Measurements from ENCODE around the gene CRYGN. TPM values are rescaled to one million over a fixed set of nuclear protein-coding genes. Genes with fewer than 3 reads are reported as not detected.

Gene CRYGN
- total and polyA plus RNA-seq, 4 donors: under 0.01 to 0.02 TPM; not detected in 2

GRCh38 chr7:151470711-151471110 is 30.8 kb upstream of the CRYGN start:
- Histone ChIP-seq H3K27ac (ENCODE audit: low read depth in 1 of 2, low read length in 2 of 2) (no peak overlapping the region), H3K9ac (ENCODE audit: low read depth in 1 of 2, low read length in 2 of 2) (no peak overlapping the region), H3K36me3 (ENCODE audit: control insufficient read depth in 4 of 4, insufficient read depth in 3 of 4, low read depth in 1 of 4, low read length in 3 of 4) (peaks cover 9 to 42% (median 27%) of the 10 kb centered on the region in 4 donors), H3K4me1 (ENCODE audit: control insufficient read depth in 4 of 4, insufficient read depth in 4 of 4, low read length in 3 of 4) (no peaks in the 10 kb centered on the region), H3K27me3 (ENCODE audit: control insufficient read depth in 4 of 4, insufficient read depth in 4 of 4, low read length in 3 of 4) (no peaks in the 10 kb centered on the region), H3K9me3 (ENCODE audit: control insufficient read depth in 4 of 4, low read length in 3 of 4) (no peaks in the 10 kb centered on the region), H3K4me3 (ENCODE audit: low read depth in 1 of 3, low read length in 3 of 3) (no peak overlapping the region)
- DNase-seq (ENCODE audit: low spot score): no peak
- 92% methylated on average over 2 of the region's 2 CpGs for WGBS
- no peak for TF ChIP-seq TAF1 (conservative IDR thresholded peaks at IDR 0.05)
- TF ChIP-seq FOXA2 (IDR thresholded peaks at IDR 0.05): no peak
- TF ChIP-seq EGR1 (IDR thresholded peaks at IDR 0.05; ENCODE audit: low read depth in 2 of 2): no peak
- TF ChIP-seq, protein P1, sequence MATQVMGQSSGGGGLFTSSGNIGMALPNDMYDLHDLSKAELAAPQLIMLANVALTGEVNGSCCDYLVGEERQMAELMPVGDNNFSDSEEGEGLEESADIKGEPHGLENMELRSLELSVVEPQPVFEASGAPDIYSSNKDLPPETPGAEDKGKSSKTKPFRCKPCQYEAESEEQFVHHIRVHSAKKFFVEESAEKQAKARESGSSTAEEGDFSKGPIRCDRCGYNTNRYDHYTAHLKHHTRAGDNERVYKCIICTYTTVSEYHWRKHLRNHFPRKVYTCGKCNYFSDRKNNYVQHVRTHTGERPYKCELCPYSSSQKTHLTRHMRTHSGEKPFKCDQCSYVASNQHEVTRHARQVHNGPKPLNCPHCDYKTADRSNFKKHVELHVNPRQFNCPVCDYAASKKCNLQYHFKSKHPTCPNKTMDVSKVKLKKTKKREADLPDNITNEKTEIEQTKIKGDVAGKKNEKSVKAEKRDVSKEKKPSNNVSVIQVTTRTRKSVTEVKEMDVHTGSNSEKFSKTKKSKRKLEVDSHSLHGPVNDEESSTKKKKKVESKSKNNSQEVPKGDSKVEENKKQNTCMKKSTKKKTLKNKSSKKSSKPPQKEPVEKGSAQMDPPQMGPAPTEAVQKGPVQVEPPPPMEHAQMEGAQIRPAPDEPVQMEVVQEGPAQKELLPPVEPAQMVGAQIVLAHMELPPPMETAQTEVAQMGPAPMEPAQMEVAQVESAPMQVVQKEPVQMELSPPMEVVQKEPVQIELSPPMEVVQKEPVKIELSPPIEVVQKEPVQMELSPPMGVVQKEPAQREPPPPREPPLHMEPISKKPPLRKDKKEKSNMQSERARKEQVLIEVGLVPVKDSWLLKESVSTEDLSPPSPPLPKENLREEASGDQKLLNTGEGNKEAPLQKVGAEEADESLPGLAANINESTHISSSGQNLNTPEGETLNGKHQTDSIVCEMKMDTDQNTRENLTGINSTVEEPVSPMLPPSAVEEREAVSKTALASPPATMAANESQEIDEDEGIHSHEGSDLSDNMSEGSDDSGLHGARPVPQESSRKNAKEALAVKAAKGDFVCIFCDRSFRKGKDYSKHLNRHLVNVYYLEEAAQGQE (IDR thresholded peaks at IDR 0.05): no peak
- no peak for TF ChIP-seq NR2F2 (IDR thresholded peaks at IDR 0.05)
- TF ChIP-seq HNF4A (conservative IDR thresholded peaks at IDR 0.05): no peak
- TF ChIP-seq JUND (IDR thresholded peaks at IDR 0.05): no peak
- no peak for TF ChIP-seq FOXA1 (IDR thresholded peaks at IDR 0.05)
- no peak for TF ChIP-seq ZBTB33 (IDR thresholded peaks at IDR 0.05)
- no peak for TF ChIP-seq SP1 (IDR thresholded peaks at IDR 0.05)
- TF ChIP-seq, protein P2, sequence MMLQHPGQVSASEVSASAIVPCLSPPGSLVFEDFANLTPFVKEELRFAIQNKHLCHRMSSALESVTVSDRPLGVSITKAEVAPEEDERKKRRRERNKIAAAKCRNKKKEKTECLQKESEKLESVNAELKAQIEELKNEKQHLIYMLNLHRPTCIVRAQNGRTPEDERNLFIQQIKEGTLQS (IDR thresholded peaks at IDR 0.05): no peak
- no peak for TF ChIP-seq YY1 (IDR thresholded peaks at IDR 0.05)
- no peak for TF ChIP-seq GABPA (IDR thresholded peaks at IDR 0.05 in 1 of 2, conservative IDR thresholded peaks at IDR 0.05 in 1 of 2)

DNA sequence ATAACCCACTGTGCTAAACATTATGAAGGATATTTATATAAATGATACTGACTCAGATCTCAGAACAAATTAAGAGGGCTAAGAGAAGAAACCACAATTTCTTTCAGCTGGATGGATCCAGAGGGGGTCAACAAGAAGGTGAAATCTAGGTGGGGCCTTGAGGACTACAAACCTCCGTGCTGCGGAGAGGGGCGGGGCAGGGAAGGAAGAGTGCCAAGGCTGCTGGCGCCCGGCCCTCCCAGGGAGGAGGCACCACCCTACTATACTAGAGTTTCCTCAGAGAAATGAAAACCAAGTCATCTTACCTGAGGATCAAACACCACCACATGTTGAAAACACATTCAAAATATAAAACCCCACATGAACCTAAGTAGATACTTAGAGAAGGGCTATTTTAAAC is 29.3 kb upstream of the CRYGN start:
- Histone ChIP-seq H3K27ac (ENCODE audit: low read depth in 1 of 2, low read length in 2 of 2) (no peak overlapping the region), H3K4me3 (ENCODE audit: low read depth in 1 of 3, low read length in 3 of 3) (no peak overlapping the region), H3K9me3 (ENCODE audit: control insufficient read depth in 4 of 4, low read length in 3 of 4) (no peaks in the 10 kb centered on the region), H3K36me3 (ENCODE audit: control insufficient read depth in 4 of 4, insufficient read depth in 3 of 4, low read depth in 1 of 4, low read length in 3 of 4) (peaks cover 9 to 52% (median 34%) of the 10 kb centered on the region in 4 donors), H3K9ac (ENCODE audit: low read depth in 1 of 2, low read length in 2 of 2) (no peak overlapping the region), H3K27me3 (ENCODE audit: control insufficient read depth in 4 of 4, insufficient read depth in 4 of 4, low read length in 3 of 4) (no peaks in the 10 kb centered on the region), H3K4me1 (ENCODE audit: control insufficient read depth in 4 of 4, insufficient read depth in 4 of 4, low read length in 3 of 4) (no peaks in the 10 kb centered on the region)
- WGBS: 75% methylated on average over 5 of the region's 5 CpGs
- DNase-seq (ENCODE audit: low spot score): no peak
- no peak for TF ChIP-seq CTCF (IDR thresholded peaks at IDR 0.05; ENCODE audit: low read depth, low read length, missing input control)
- no peak for TF ChIP-seq GABPA (IDR thresholded peaks at IDR 0.05 in 1 of 2, conservative IDR thresholded peaks at IDR 0.05 in 1 of 2)
- no peak for TF ChIP-seq JUND (IDR thresholded peaks at IDR 0.05)
- TF ChIP-seq HNF4A (conservative IDR thresholded peaks at IDR 0.05): no peak
- no peak for TF ChIP-seq TAF1 (conservative IDR thresholded peaks at IDR 0.05)

Data from liver (tissue), 9 donors.